Trophoblast cell (in vitro differentiated cells and primary cell): Measurements from ENCODE around the gene MN1.
A peak's percentile ranks its signal among the peaks of the same experiment; 100 is the strongest.

Source experiments
- DNase-seq, 2 donors: peaks; one replicate each; pipeline ENCODE4 v3.0.0-alpha.2; 2016
- H2AFZ ChIP-seq: 2 replicates; pipeline ENCODE4 v1.6.1; 2013; ENCODE audit warnings: low read length, moderate library complexity, mild to moderate bottlenecking; ENCODE audit not compliant: insufficient read depth, poor library complexity
- H2AK5ac ChIP-seq: 2 replicates; pipeline ENCODE4 v1.6.1; 2013; ENCODE audit warnings: mild to moderate bottlenecking, low read length
- H2BK120ac ChIP-seq: 2 replicates; pipeline ENCODE4 v1.6.1; 2013; ENCODE audit warnings: low read length, mild to moderate bottlenecking, moderate library complexity; ENCODE audit not compliant: insufficient read depth, poor library complexity
- H2BK12ac ChIP-seq: 2 replicates; pipeline ENCODE4 v1.6.1; 2013; ENCODE audit warnings: mild to moderate bottlenecking, low read length, moderate library complexity
- H2BK5ac ChIP-seq: 2 replicates; pipeline ENCODE4 v1.6.1; 2013; ENCODE audit warnings: low read length, low read depth, moderate library complexity, mild to moderate bottlenecking; ENCODE audit not compliant: poor library complexity
- H3K14ac ChIP-seq: 2 replicates; pipeline ENCODE4 v1.6.1; 2013; ENCODE audit warnings: mild to moderate bottlenecking, low read length
- H3K18ac ChIP-seq: 2 replicates; pipeline ENCODE4 v1.6.1; 2013; ENCODE audit warnings: mild to moderate bottlenecking, low read length
- H3K23ac ChIP-seq: 2 replicates; pipeline ENCODE4 v1.6.1; 2013; ENCODE audit warnings: low read length
- H3K27ac ChIP-seq: 2 replicates; pipeline ENCODE4 v1.5.1; 2013; ENCODE audit warnings: low read depth, mild to moderate bottlenecking, inconsistent platforms, low read length, moderate library complexity
- H3K27me3 ChIP-seq: 2 replicates; pipeline ENCODE4 v1.6.1; 2013; ENCODE audit warnings: inconsistent platforms, mild to moderate bottlenecking, low read length, moderate library complexity; ENCODE audit not compliant: insufficient read depth
- H3K36me3 ChIP-seq, 2 experiments: 1 replicate in 1 of 2; 2 replicates in 1 of 2; pipeline ENCODE4 v1.6.1; 2013; ENCODE audit warnings: low read length in 2 of 2, mild to moderate bottlenecking in 2 of 2, moderate library complexity in 1 of 2; ENCODE audit not compliant: insufficient read depth in 2 of 2, control insufficient read depth in 1 of 2
- H3K4ac ChIP-seq: 2 replicates; pipeline ENCODE4 v1.6.1; 2013; ENCODE audit warnings: low read depth, mild to moderate bottlenecking, low read length, moderate library complexity
- H3K4me1 ChIP-seq, 2 experiments: 1 replicate in 1 of 2; 2 replicates in 1 of 2; pipeline ENCODE4 v1.6.1; 2013; ENCODE audit warnings: low read length in 2 of 2, mild to moderate bottlenecking in 2 of 2, moderate library complexity in 1 of 2; ENCODE audit not compliant: insufficient read depth in 2 of 2, control insufficient read depth in 1 of 2
- H3K4me2 ChIP-seq: 2 replicates; pipeline ENCODE4 v1.6.1; 2013; ENCODE audit warnings: inconsistent platforms, mild to moderate bottlenecking, low read length, moderate library complexity
- H3K4me3 ChIP-seq: 2 replicates; pipeline ENCODE4 v1.5.1; 2013; ENCODE audit warnings: mild to moderate bottlenecking, low read depth, low read length, inconsistent platforms
- H3K79me1 ChIP-seq: one replicate; pipeline ENCODE4 v1.6.1; 2013; ENCODE audit warnings: low read length
- H3K79me2 ChIP-seq: 2 replicates; pipeline ENCODE4 v1.6.1; 2013; ENCODE audit warnings: low read length, mild to moderate bottlenecking; ENCODE audit not compliant: control insufficient read depth, insufficient read depth, poor library complexity
- H3K9ac ChIP-seq: 2 replicates; pipeline ENCODE4 v1.6.1; 2013; ENCODE audit warnings: mild to moderate bottlenecking, low read length
- H3K9me3 ChIP-seq: 2 replicates; pipeline ENCODE4 v1.6.1; 2013; ENCODE audit warnings: low read depth, mild to moderate bottlenecking, control low read depth, inconsistent platforms, low read length; ENCODE audit not compliant: insufficient read depth
- H4K12ac ChIP-seq: 2 replicates; pipeline ENCODE4 v1.6.1; 2013; ENCODE audit warnings: low read depth, mild to moderate bottlenecking, low read length, moderate library complexity
- H4K8ac ChIP-seq: 2 replicates; pipeline ENCODE4 v1.6.1; 2013; ENCODE audit warnings: low read depth, mild to moderate bottlenecking, low read length, moderate library complexity
- H4K91ac ChIP-seq: one replicate; pipeline ENCODE4 v1.6.1; 2013; ENCODE audit warnings: low read depth, mild to moderate bottlenecking, low read length, moderate library complexity
- WGBS: extraction: QIAGEN DNeasy Blood & Tissue Kit; methylation state at CpG from one replicate; pipeline ENCODE4 v1.1.7; 2013; ENCODE audit warnings: missing lambda C conversion rate; ENCODE audit not compliant: insufficient read length, insufficient coverage; ENCODE audit errors: extremely low coverage; 5-methylcytosine and 5-hydroxymethylcytosine counted together

The MN1 gene

GRCh38 chr22:27800250-27801201 lies 1.0 kb downstream of the MN1 start:
- peaks cover 11% of the 10 kb centered on the region for H3K79me1 ChIP-seq
- DNase-seq, result no peak
- H3K14ac ChIP-seq, result peak overlapping the region; percentile 58
- H2AFZ ChIP-seq, result peak overlapping the region; percentile 67
- H3K23ac ChIP-seq, result no peak overlapping the region
- no peak overlapping the region for H2BK5ac ChIP-seq
- H3K9me3 ChIP-seq, result peaks cover 18% of the 10 kb centered on the region
- H4K91ac ChIP-seq, result peak overlapping the region; percentile 44
- H2AK5ac ChIP-seq, result no peak overlapping the region
- no peak overlapping the region for H4K12ac ChIP-seq
- H2BK120ac ChIP-seq, result no peak overlapping the region
- WGBS, result no CpG with 5 or more reads among the region's 82 CpGs
- H3K27me3 ChIP-seq, result peaks cover 65% of the 10 kb centered on the region
- H3K4me2 ChIP-seq, result peak overlapping the region; percentile 91
- H3K4me3 ChIP-seq, result peak overlapping the region; percentile 72
- H3K9ac ChIP-seq, result no peak overlapping the region
- H3K18ac ChIP-seq, result peak overlapping the region; percentile 26
- peaks cover 0 to 6% of the 10 kb centered on the region in 2 experiments for H3K36me3 ChIP-seq
- H3K4ac ChIP-seq, result no peak overlapping the region
- no peak overlapping the region for H2BK12ac ChIP-seq
- peaks cover 2% of the 10 kb centered on the region for H3K79me2 ChIP-seq
- H4K8ac ChIP-seq, result no peak overlapping the region
- H3K4me1 ChIP-seq, result peaks cover 30 to 31% of the 10 kb centered on the region in 2 experiments
- no peak overlapping the region for H3K27ac ChIP-seq

- no peak overlapping the region for H3K14ac ChIP-seq
- no peak overlapping the region for H4K91ac ChIP-seq
- no peak overlapping the region for H3K9ac ChIP-seq
- H3K18ac ChIP-seq, result peak overlapping the region; percentile 3
- H3K27me3 ChIP-seq, result peaks cover 69% of the 10 kb centered on the region
- peaks cover 11% of the 10 kb centered on the region for H3K79me1 ChIP-seq
- peaks cover 17% of the 10 kb centered on the region for H3K9me3 ChIP-seq
- no peak overlapping the region for H2AFZ ChIP-seq
- H3K79me2 ChIP-seq, result peaks cover 2% of the 10 kb centered on the region
- no peak overlapping the region for H4K12ac ChIP-seq
- H3K36me3 ChIP-seq, result peaks cover 0 to 6% of the 10 kb centered on the region in 2 experiments
- H2BK12ac ChIP-seq, result no peak overlapping the region
- no peak overlapping the region for H3K27ac ChIP-seq
- no peak for DNase-seq
- no peak overlapping the region for H2AK5ac ChIP-seq
- WGBS, result no CpG with 5 or more reads among the region's 40 CpGs
- H3K4me3 ChIP-seq, result no peak overlapping the region
- H3K23ac ChIP-seq, result no peak overlapping the region
- no peak overlapping the region for H2BK5ac ChIP-seq
- no peak overlapping the region for H3K4ac ChIP-seq
- H3K4me1 ChIP-seq, result peaks cover 30 to 31% of the 10 kb centered on the region in 2 experiments
- H4K8ac ChIP-seq, result no peak overlapping the region
- H2BK120ac ChIP-seq, result no peak overlapping the region
- H3K4me2 ChIP-seq, result peak overlapping the region; percentile 91
Measured at GRCh38 chr22:27799827-27800249, 1.7 kb downstream of the MN1 start.

- no peak overlapping the region for H3K14ac ChIP-seq
Measured at GRCh38 chr22:27799015-27799826, 2.3 kb downstream of the MN1 start.

GRCh38 chr22:27798511-27799014 lies 3.0 kb downstream of the MN1 start:
- Histone ChIP-seq H3K9ac (no peak overlapping the region), H3K79me2 (peaks cover 2% of the 10 kb centered on the region), H3K27me3 (peaks cover 69% of the 10 kb centered on the region), H3K4me1 (peaks cover 27% of the 10 kb centered on the region in 2 experiments), H4K12ac (no peak overlapping the region), H2BK120ac (no peak overlapping the region), H3K27ac (no peak overlapping the region), H3K9me3 (peaks cover 17% of the 10 kb centered on the region), H3K4ac (no peak overlapping the region), H2BK12ac (no peak overlapping the region), H2BK5ac (no peak overlapping the region), H2AFZ (no peak overlapping the region), H3K18ac (no peak overlapping the region), H4K91ac (no peak overlapping the region), H4K8ac (no peak overlapping the region), H2AK5ac (no peak overlapping the region), H3K14ac (no peak overlapping the region), H3K79me1 (peaks cover 11% of the 10 kb centered on the region), H3K23ac (no peak overlapping the region), H3K36me3 (peaks cover 0 to 6% of the 10 kb centered on the region in 2 experiments), H3K4me2 (peak overlapping the region; percentile 53), H3K4me3 (no peak overlapping the region)
- DNase-seq, result no peak
- no CpG with 5 or more reads among the region's 44 CpGs for WGBS

More at GRCh38 chr22:27799015-27799826, 2.3 kb downstream of the MN1 start:
- H3K4me2 ChIP-seq, result peak overlapping the region; percentile 91
- H2BK12ac ChIP-seq, result no peak overlapping the region
- H3K4ac ChIP-seq, result no peak overlapping the region
- no peak overlapping the region for H2AFZ ChIP-seq
- peaks cover 17% of the 10 kb centered on the region for H3K9me3 ChIP-seq
- no peak for DNase-seq
- no peak overlapping the region for H4K12ac ChIP-seq
- H2BK5ac ChIP-seq, result no peak overlapping the region
- peaks cover 69% of the 10 kb centered on the region for H3K27me3 ChIP-seq
- peaks cover 11% of the 10 kb centered on the region for H3K79me1 ChIP-seq
- no peak overlapping the region for H3K4me3 ChIP-seq
- peaks cover 0 to 6% of the 10 kb centered on the region in 2 experiments for H3K36me3 ChIP-seq
- H3K27ac ChIP-seq, result no peak overlapping the region
- no peak overlapping the region for H3K18ac ChIP-seq
- peaks cover 27% of the 10 kb centered on the region in 2 experiments for H3K4me1 ChIP-seq
- peaks cover 2% of the 10 kb centered on the region for H3K79me2 ChIP-seq
- H3K23ac ChIP-seq, result no peak overlapping the region
- H2BK120ac ChIP-seq, result no peak overlapping the region
- no peak overlapping the region for H4K91ac ChIP-seq
- H2AK5ac ChIP-seq, result no peak overlapping the region
- no peak overlapping the region for H3K9ac ChIP-seq
- H4K8ac ChIP-seq, result no peak overlapping the region
- WGBS, result no CpG with 5 or more reads among the region's 62 CpGs
